HG02973 (cell line): ENCODE results near the gene MRPS34.

Experiments
- ATAC-seq: cut with Tn5 transposase; IDR thresholded peaks from one replicate; pipeline ENCODE4 v1.9.1; 2021; ENCODE audit warnings: moderate library complexity; ENCODE audit not compliant: unreplicated experiment

Gene MRPS34

DNA sequence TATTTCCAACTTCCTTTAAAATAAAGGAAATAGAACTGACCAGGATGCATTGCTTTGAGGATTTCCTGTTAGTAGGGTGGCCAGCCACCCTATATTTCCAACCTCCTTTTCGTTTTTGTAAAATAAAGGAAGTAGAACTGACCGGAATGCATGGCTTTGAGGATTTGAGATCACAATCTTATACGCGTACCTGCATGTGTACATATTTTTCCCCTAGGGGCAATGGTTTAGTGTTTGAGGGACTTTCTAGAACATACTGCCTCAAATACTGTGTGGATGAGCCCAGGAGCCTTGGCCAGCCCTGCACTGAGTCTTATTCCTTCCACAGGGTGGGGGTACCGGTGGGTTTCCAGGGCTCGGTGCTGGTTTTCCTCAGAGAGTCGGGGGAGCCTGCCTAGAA lies 41.3 kb downstream of the MRPS34 start:
- no peak for ATAC-seq

DNA sequence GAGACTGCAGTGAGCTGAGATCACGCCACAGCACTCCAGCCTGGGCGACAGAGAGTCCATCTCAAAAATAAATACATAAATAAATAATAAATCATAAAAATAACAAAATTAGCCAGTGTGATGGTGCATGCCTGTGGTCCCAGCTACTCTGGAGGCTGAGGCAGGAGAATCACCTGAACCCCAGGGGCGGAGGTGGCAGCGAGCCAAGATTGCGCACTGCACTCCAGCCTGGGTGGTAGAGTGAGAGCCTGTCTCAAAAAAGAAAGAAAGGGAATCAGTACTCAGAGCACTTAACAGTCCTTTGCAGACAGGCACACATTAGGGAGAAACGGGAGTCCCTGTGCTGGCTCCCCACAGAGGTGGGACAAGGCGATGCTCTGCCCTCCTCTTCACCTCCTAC lies 41.9 kb downstream of the MRPS34 start:
- ATAC-seq = no peak

DNA sequence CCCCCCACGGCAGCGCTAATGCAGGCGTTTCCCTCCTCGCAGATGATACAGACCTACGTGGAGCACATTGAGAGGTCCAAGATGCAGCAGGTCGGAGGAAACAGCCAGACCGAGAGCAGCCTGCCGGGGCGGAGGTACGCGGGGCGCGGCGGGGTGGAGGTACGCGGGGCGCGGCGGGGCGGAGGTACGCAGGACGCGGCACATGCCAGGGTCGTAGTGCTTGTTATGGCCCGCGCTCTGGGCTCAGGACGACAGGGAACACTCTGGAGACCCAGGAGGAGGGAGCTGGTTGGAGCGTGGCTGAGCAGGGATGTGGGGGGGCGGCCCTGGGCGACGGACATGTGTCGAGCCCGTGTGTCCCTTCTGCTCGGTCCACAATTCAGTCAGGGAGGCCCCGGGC lies 43.5 kb downstream of the MRPS34 start:
- ATAC-seq = no peak

DNA sequence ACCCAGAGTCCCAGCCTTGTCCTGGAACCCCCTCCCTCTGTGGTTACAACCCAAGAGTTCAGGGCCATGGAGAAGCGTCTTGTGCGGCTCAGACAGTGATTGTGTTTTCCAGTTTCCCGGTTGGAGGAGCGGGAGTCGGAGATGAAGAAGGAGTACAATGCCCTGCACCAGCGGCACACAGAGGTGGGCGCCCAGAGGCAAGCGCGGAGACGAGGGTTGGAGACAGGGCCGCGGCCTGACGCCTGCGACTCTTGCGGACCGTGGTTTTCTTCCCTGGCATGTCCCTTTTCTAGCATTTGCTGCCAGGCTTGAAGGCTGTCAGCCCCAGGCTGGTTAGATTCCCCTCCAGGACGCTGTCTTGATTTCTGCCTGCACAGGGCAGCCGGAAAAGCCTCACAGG lies 43.9 kb downstream of the MRPS34 start:
- ATAC-seq = no peak

DNA sequence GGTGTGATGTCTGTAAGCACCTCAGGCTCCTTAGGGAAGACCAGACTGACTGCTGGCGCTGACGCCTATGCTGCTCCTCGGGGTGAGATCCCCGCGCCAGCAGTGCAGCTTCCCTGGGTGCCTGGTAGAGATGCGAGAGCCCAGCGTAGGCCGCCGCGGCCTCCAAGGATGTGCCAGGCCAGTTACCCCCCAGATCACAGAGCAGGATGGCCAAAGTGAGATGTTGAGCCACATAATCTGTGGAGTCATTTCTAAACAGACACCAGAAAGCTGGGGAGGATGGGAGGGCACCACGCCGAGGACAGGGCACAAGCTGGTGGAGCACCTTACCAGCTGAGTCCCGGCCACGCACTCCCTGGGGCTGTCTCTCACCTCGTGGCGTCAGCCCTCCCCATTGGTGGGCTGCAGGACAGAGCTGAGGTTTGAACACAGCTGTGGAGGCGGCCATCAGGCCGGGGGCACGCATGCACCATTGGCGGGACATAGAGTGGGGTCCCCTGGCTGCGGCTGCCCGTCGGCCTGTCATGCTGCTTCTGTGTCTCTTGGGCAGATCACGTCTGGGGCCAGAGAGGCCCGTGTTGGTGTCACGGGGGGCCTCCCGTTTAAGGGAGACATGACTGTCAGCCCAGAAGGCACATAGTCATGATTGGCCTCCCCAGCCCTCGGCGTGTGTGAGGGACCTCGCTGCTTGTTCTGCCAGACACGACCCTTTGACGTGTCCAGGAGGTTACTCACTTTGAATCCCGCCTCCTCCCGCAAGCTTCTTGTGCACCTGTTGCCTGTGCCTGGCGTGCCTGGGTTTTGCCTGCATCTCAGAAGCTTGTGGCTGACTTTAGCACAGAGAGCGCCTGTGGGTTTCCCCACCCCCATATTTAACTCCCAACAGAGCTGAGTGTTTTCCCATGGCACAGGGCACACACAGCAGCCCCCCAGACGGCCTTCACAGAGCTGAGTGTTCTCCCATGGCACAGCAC lies 45.0 kb downstream of the MRPS34 start:
- no peak for ATAC-seq

DNA sequence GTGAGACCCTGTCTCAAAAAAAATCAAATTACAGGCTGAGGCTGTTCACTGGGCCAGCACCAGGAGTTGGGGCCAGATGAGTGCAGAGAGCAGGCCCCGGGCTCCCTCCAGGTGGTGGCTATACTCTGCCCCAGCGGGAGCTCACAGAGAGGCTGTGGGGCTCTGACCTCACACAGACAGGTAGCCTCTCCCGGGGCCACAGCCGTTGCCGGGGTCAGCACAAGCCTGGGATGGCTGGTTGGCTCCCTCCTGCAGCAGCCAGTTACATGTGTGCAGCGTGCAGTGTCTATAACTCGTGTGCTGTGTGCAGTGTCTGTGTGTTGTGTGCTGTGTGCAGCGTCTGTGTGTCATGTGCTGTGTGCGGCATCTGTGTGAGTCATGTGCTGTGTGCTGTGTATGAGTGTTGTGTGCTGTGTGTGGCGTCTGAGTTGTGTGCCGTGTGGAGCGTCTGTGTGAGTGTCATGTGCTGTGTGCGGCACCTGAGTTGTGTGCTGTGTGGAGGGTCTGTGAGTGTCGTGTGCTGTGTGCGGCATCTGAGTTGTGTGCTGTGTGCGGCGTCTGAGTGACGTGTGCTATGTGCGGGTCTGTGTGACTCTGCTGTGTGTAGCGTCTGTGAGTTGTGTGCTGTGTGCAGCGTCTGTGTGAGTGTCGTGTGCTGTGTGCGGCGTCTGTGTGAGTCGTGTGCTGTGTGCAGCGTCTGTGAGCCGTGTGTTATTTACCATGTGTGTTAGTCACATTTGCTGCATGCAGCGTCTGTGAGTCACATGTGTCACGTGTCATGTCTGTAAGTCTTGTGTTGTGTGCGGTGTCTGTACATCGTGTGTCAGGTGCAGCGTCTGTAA lies 46.1 kb downstream of the MRPS34 start:
- ATAC-seq = no peak

DNA sequence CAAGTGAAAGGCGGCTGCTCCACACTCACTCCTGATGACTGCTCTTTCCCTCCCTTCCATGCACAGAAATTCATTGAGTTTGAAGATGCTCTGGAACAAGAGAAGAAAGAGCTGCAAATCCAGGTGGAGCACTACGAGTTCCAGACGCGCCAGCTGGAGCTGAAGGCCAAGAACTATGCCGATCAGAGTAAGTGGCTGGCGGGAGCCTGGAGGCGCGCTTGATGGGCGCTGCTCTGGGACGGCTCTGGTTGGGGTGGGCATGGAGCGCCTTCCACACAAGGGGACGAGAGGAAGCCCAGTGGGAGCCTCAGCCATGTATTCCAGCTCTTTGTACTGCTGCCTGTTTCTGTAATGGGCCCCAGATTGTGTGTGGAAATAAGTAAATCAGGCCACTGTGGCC lies 48.4 kb downstream of the MRPS34 start:
- no peak for ATAC-seq

DNA sequence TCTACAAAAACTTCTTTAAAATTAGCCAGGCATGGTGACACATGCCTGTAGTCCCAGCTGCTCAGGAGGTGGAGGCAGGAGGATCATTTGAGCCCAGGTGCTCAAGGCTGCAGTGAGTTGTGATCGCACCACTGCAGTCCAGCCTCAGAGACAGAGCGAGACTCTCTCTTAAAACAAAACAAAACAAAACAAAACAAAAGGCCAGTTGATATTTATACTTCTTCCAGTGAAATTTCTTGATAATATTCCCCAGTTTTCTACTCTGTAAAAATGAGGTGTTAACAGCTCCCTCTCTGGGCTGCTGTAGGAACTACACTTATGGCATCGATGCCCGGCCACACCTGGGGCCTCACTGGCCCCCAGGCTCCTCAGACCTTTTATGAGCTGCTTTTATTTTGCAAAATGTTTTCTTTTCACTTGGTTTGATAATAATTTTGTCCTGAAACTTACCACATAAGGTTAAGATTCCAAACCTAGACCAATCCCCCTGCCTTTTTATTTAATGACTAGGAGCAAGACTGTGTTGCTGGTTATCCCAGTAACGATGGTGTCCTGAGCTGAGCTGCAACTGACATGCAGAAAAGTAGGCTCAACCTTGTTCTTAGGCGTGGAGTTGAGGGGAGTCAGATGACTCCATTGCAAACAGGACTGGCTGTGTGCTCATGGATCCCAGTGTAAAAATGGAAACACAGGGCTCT lies 49.3 kb downstream of the MRPS34 start:
- ATAC-seq = no peak
